GM08714 (cell line): ENCODE data around the gene CLIP2.
"Not testable (repeated sequence)": the region's sequence is repeated elsewhere in the genome, so short reads cannot be mapped to it uniquely, and the experiment has no call there.

Source experiments
- H3K4me3 ChIP-seq: fragments of 200-500 bp; sonication (Bioruptor generic); 2 replicates; pipeline ENCODE4 v1.5.1; 2014; ENCODE audit warnings: mild to moderate bottlenecking, low read length, inconsistent platforms
- ZNF274 ChIP-seq: IDR thresholded peaks from 2 replicates; pipeline ENCODE4 v1.6.1; 2012; ENCODE audit warnings: mild to moderate bottlenecking, low read depth, low read length

Gene CLIP2

DNA sequence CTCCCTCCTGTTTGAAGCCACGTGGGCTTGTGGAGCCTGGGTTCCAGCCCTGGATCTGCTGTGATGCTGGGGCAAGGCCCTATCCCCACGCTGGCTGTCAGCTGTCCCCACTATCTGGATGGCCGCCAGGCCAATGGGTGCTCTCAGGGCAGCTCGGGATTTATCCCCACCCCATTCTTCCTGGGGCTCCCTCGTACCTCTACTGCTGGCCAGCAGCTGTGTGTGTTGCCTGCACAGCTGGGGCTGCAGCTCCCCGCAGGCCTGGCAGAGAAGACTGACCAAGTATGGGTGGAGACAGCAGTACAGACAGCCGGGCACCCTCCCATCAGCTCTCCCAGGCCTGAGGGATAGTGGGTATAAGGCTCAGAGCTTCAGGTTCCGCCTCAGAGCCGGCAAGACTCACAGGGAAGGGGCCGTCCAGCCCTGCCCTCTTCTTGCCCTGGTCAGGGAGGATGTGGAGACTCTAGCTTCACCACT is 13.6 kb downstream of the CLIP2 start:
- H3K4me3 ChIP-seq: no peak overlapping the region
- TF ChIP-seq ZNF274: no peak

DNA sequence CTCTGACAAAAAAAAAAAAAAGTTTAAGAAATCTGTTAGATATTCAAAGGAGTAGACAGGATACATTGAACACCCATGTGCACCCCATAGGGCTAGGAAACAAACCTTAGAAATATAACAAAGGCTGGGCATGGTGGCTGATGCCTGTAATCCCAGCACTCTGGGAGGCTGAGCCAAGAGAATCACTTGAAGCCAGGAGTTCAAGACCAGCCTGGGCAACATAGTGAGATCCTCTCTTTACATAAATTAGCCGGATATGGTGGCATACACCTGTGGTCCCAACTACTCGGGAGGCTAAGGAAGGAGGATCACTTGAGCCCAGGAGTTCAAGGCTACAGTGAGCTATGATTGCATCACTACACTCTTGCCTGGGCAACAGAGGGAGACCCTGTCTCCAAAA is 15.3 kb downstream of the CLIP2 start:
- no peak overlapping the region for H3K4me3 ChIP-seq
- TF ChIP-seq ZNF274: no peak

DNA sequence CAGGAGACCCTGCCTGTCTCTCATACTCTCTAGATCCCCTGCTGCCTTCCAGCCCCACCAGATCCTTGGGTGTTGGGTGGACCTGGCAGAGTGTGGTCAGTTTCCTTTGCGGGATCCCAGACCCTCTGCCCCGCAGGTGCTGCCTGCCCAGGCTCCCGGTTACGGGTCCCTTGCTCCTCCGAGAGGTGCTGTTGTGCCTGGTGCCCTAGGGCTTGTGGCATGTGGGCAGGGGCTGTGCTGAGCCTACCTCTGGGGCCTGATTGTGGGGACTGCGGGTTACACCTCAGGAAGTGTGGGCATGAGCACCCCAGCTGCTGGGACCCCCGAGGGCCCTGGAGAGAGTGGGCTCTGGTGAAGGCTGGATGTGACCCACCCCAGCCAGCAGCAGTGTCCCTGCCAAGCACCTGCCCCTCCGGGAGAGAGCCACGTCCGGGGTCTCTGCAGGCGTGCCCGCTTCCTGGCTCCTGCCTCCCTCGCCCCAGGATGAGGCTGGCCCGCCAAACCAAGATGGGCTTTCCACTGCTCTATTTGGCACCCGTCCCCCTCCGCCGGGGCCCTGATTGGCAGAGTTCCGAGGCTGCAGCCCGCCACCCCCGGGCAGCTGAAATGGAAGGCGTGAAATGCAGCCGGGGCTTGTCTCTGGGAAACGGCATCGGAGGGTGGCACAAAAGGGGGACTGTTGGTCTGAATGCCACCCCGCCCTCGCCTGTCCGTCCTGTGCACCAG is 17.0 kb downstream of the CLIP2 start:
- no peak for TF ChIP-seq ZNF274
- H3K4me3 ChIP-seq: peak overlapping the region; percentile 0; the same call in 1 of the 2 replicates

DNA sequence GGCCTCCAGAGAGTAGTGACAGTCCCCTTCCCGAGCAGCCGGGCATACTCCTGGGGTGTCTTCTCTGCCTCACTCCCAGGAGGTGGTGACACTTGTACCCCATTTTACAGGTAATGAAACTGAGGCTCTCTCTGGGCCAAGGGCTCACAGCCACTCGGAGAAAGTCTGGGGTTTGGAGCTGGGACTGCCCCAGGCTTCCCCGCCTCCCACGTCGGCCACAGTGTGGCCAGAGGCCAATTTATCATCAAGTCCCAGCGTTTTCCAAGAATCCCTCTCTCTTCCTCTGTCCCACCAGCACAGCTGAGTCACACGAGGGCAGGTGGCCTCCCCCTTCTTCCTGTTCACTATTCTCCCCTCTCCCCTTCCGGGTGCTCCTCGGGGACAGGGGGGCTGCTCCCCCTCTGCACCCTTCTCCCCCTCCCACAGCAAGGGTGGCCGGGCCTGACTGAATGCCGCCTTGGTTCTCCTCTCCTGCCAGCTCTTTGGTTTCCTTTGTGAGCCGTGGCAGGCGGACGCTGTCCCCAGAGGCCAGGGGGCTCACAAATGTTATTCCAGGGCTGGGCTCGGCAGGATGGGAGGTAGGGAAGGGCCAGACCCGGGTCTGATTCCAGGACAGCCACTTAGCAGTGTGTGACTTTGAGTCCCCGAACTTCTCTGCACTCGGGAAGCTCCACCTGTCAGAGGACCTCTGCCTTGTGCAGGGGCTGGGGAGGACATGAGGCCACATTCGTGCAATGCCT is 17.7 kb downstream of the CLIP2 start:
- H3K4me3 ChIP-seq: peak overlapping the region; percentile 0; the same call in 1 of the 2 replicates
- no peak for TF ChIP-seq ZNF274

DNA sequence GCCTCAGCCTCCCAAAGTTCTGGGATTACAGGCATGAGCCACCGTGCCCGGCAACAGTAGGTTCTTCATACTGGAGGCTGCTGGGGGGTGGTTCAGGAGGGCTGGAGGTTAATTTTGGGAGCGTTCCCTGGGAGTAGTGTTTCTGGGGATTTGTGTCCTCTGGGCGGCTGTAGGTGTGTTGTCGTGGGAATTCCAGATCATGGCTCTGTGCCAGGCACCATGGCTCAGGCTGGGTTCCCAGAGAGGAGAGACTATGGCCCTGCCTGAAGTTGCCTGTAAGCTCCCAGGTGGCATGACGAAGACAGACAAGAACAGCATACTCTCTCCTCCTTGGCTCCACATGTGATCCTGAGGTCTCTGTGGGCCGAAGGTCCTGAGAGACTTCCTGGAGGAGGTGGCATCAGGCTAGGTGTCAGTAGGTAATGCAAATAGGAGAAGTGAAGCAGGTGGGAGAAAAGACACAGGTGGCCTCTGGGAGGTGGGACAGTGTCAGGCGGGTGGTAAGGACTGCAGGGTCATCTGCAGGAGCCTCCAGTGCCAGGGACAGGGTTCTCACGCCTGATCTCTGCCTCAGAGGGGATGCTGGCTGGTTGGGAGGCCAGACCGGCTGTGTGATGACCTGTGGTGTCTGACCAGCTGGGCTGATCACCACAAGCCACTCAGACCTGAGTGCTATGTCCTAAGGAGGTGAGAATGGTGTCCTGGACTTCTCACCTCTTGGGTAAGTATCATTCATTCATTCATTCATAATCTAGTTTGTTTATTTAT is 18.7 kb downstream of the CLIP2 start:
- H3K4me3 ChIP-seq: no peak overlapping the region
- no peak for TF ChIP-seq ZNF274

DNA sequence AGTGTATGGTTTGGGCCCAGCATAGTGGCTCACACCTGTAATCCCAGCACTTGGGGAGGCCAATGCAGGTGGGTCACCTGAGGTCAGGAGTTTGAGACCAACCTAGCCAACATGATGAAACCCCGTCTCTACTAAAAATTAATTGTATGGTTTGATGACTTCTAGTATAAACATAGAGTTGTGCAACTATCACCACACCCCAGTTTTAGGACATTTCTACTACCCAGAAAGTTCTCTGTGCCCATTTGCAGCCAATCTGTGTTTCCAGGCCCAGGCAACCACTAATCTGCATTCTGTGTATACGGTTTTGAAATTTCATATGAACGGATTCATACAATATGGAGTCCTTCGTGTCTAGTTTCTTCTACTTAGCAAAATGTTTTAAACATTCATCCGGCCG is 20.0 kb downstream of the CLIP2 start:
- TF ChIP-seq ZNF274: no peak
- H3K4me3 ChIP-seq: no peak overlapping the region

DNA sequence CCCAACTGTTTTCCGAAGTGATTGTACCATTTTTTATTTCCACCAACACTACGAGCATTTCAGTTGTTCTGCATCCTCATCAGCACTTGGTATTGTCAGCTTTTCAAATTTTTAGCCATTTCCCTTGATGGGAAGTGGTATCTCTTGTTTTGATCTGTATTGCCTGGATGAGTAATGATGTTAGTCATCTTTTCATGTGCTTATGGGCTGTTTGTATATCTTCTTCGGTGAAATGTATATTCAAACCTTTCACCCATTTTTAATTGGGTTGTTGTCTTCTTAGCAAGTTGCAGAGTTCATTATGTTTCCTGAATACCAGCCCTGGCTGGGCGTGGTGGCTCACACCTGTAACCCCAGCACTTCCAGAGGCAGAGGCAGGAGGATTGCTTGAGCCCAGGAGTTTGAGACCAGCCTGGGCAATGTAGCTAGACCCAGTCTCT is 22.1 kb downstream of the CLIP2 start:
- no peak overlapping the region for H3K4me3 ChIP-seq
- TF ChIP-seq ZNF274: no peak

DNA sequence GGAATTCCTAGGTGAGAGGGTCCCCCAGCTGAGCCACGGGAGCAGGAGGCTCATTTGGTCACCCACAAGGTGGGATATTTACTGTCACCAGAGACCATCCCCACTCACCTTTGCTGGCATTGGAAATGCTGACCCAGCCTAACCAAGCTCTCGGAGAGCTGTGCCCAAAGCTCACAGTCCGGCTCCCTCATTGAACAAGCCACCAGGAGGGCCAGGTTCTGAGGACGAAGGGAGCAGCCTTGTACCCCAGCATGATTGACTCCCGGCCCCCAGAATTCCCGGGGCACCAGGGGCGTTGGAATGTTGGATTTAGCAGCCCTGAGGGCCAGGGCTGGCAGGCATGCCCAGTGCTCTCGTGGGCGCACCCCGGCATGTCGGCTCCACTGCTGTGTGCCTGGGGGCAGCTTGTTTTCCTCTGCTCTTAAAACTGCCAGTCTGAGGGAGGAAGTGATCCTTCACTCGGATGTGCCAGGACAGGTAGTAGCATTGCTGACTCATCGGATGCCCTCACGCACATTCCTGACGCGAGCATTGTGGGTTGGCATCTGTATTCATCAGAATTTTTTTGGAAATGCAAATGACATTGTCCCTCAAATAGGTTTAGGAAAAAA is 23.3 kb downstream of the CLIP2 start:
- TF ChIP-seq ZNF274: no peak
- H3K4me3 ChIP-seq: no peak overlapping the region

DNA sequence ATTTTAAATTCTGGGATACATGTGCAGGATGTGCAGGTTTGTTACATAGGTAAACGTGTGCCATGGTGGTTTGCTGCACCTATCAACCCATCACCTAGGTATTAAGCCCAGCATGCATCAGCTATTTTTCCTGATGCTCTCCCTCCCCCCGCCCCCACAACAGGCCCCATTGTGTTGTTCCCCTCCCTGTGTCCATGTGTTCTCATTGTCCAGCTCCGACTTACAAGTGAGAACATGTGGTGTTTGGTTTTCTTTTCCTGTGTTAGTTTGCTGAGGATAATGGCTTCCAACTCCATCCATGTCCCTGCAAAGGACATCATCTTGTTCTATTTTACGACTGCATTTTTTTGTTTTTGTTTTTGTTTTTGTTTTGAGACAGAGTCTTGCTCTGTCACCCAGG is 26.7 kb downstream of the CLIP2 start:
- not testable (repeated sequence) for H3K4me3 ChIP-seq

DNA sequence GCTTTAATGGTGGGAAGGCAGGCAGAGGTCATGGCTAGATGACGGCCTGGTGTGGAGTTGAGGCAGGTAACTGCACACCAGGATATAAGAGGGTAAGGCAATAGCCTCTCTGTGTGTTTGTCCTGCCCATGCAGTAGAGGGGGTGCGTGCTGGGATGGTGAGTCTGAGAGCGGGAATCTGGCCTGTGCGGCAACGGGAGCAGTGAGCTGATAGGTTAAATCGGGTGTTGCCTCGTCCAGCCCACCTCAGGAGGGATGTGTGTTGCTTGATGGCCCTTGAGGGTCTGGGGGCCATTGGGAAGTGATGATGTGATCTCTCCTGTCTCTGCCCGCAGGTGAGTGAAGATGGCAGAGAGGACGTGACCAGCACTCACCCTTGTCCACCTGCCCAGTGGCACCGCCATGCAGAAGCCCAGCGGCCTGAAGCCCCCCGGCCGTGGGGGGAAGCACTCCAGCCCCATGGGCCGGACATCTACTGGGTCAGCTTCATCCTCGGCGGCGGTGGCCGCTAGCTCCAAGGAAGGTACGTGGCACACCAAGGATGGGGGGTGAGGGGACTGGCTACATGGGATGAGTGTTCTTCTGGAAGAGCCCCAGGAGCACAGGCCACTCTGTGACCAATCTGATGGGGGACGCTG is 28.1 kb downstream of the CLIP2 start:
- no peak for TF ChIP-seq ZNF274
- no peak overlapping the region for H3K4me3 ChIP-seq

DNA sequence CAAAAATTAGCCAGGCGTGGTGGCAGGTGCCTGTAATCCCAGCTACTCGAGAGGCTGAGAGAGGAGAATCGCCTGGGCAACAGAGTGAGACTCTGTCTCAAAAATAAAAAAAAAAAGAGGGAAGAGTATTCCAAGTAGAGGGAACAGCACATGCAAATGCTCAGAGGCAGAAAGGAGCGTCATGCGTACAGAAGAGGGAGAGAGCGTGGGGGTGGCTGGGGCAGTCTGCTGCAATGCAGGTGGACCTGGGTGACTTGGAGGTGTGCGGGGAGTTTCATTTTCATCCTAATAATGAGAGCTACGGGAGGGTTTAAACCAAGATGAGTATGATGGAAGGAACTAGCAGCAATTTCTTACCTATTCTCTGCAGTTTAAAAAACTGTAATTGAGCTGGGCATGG is 28.8 kb downstream of the CLIP2 start:
- H3K4me3 ChIP-seq: no peak overlapping the region
- TF ChIP-seq ZNF274: no peak

DNA sequence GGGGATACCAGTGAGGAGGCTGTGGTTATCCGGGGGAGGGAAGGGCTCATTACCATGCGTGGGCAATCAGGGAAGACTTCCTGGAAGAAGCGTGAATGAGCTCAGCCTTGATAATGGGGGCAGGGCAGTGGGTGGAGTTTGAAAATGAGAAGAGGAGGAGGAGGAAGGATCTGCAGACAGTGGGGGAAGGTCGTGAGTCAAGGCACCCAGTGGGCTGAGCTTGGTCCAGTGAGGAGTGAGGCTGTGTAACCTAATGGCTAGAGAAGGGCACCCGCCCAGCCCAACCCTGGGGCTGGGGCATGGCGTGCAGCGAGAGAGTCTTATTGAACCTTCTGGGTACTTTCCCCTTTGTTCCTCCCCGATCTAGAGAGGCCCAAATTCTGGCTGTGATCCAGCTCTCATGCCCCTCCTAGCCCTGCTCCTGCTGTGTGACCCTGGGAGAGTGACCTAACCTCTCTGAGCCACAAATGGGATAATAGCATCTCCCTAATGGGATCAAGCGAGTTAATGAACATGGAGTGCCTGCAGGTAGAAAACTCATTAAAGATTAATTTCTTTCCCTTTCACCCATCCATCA is 31.5 kb downstream of the CLIP2 start:
- TF ChIP-seq ZNF274: no peak
- H3K4me3 ChIP-seq: no peak overlapping the region

DNA sequence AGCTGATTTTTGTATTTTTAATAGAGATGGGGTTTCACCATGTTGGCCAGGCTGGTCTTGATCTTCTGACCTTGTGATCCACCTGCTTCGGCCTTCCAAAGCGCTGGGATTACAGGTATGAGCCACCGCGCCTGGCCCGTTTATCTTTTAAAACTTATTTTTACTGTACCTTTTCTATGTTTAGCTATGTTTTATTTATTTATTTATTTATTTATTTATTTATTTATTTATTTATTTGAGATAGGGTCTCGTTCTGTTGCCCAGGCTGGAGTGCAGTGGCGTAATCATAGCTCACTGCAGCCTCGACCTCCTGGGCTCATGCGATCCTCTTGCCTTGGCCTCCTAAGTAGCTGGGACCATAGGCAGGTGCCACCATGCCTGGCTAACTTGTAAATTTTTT is 33.7 kb downstream of the CLIP2 start:
- not testable (repeated sequence) for H3K4me3 ChIP-seq

DNA sequence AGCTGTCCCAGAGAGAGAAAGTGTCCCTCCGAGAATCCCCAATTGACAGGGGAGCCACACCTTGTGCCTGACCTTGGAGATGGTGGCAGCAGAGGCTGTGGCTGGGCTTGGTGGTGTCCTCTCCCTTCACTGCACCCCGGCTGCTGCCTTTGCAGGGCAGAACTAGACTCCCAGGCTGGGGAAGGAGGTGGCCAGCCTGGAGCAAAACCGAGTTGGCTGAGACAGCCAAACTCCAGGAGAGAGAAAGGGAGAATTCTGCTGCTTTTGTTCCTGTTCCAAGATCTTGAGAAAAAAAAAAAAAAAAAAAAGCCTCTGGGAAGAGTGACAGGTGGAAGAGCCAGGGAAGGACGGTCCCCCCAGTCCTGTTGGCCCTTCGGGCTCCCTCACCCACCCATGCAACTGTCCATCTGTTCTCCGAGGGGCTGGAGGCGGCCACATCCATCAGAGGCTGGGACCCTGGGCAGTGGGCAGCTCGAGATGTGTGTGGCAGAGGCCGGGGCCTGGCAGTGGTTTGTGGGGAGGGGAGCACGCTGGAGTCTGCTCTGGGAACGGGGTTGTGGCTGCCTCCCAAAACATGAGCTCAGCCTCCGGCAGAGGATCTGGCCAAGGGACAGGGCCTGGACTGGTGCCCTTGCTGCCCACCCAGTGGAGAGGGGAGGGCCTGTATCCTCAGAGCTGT is 35.5 kb downstream of the CLIP2 start:
- H3K4me3 ChIP-seq: no peak overlapping the region
- TF ChIP-seq ZNF274: no peak
